ENCODE data around the gene EPHX1.
"Not testable (repeated sequence)": the region's sequence is repeated elsewhere in the genome, so short reads cannot be mapped to it uniquely, and the experiment has no call there.

The EPHX1 gene

GRCh38 chr1:225882694-225883615 lies 73.0 kb downstream of the EPHX1 start:
- DNase-seq (ENCODE audit: extremely low read depth, low read depth), result no peak
- no peak for TF ChIP-seq CTCF (IDR thresholded peaks at IDR 0.05; ENCODE audit: low read depth, low read length, missing control alignments)
- peak overlapping the region; percentile 62 for H3K4me3 ChIP-seq (replicated peaks; ENCODE audit: low read depth, low read length)

DNA sequence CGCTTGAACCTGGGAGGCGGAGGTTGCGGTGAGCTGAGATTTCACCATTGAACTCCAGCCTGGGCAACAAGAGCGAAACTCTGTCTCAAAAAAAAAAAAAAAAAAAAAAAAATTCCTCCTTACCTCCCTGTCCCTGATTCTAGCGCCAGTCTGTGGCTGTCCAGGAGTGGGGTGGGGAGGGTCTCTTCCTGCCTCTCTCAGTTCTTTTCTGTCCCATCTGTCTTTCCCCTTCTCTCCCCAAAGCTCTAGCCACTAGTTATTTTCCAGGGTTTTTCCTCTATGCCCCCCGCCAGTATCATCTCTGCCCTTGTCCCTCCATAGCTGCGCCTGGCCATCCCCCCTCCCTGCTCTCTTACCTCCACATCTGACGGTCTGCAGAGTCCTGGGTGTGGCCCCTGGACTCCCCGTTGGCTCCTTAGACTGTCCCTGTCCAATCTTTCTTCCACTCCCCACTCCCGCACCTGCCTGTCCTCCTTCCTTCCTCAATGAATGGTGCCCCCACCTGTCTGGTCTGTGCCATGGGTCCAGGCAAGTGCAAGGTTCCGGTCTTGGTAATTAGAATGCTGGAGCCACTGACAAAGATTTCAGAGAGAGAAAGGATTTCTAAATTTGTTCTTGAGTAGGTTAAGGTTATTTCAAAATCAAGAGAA lies 73.8 kb downstream of the EPHX1 start:
- no peak overlapping the region for H3K4me3 ChIP-seq (replicated peaks; ENCODE audit: low read depth, low read length)
- TF ChIP-seq CTCF (IDR thresholded peaks at IDR 0.05; ENCODE audit: low read depth, low read length, missing control alignments), result no peak

GRCh38 chr1:225885336-225885735 lies 75.4 kb downstream of the EPHX1 start:
- no peak for DNase-seq (ENCODE audit: extremely low read depth, low read depth)
- H3K4me3 ChIP-seq (replicated peaks; ENCODE audit: low read depth, low read length), result no peak overlapping the region
- no peak for TF ChIP-seq CTCF (IDR thresholded peaks at IDR 0.05; ENCODE audit: low read depth, low read length, missing control alignments)

More for the DNA sequence above, 73.8 kb downstream of the EPHX1 start:
- DNase-seq (ENCODE audit: extremely low read depth, low read depth), result no peak

DNA sequence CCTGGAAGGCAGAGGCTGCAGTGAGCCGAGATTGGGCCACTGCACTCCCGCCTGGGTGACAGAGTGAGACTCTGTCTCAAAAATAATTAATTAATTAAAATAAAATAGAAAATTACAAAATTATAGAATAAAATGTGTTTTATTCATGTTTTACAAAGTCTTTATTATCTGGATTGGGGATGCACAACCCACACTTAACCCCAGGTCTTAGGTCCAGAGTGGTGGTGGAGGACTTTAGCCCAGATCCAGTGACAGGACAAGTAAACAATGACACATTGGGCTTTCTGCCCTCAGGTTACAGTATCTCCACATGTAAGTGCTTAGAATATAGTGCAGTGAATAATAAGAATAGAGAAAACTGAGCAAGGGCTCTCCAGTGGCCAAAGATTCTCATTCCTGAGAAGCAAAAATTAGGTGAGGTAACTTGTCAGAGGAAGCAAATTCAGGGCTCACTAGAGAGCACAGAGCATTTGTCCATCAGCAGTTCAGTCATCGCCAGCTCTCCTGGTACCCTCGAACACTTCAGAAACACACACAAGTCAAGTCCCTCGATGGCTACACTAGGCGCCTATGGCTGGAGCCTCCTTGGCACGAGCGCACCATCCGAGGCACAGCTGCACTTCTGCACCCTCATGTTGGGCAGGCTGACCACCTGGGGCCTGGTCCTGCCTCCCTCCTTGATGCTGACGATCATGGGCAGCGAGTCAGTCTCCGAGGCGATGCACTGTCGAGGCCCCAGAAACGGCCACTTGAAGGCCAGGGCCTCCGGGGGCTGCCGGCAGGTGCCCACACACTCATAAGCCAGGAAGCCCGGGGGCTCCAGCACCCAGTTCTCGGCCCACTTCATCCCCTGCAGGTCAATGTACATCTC lies 76.5 kb downstream of the EPHX1 start:
- DNase-seq (ENCODE audit: extremely low read depth, low read depth), result no peak
- no peak overlapping the region for H3K4me3 ChIP-seq (replicated peaks; ENCODE audit: low read depth, low read length)
- no peak for TF ChIP-seq CTCF (IDR thresholded peaks at IDR 0.05; ENCODE audit: low read depth, low read length, missing control alignments)

DNA sequence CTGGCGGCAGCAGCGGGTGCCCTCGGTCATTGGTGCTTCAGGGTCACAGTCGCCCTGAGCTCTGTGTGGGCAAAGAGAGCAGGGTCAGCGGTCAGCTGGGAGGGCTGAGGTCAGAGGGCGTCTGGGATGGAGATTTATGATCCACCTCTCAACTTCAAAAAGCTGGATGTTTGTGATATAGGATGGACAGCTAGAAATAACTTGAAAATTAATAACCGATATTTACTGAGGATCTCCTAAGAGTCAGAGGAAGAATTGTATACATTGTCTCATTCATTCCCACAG lies 77.0 kb downstream of the EPHX1 start:
- TF ChIP-seq CTCF (IDR thresholded peaks at IDR 0.05; ENCODE audit: low read depth, low read length, missing control alignments), result no peak
- no peak overlapping the region for H3K4me3 ChIP-seq (replicated peaks; ENCODE audit: low read depth, low read length)
- no peak for DNase-seq (ENCODE audit: extremely low read depth, low read depth)

DNA sequence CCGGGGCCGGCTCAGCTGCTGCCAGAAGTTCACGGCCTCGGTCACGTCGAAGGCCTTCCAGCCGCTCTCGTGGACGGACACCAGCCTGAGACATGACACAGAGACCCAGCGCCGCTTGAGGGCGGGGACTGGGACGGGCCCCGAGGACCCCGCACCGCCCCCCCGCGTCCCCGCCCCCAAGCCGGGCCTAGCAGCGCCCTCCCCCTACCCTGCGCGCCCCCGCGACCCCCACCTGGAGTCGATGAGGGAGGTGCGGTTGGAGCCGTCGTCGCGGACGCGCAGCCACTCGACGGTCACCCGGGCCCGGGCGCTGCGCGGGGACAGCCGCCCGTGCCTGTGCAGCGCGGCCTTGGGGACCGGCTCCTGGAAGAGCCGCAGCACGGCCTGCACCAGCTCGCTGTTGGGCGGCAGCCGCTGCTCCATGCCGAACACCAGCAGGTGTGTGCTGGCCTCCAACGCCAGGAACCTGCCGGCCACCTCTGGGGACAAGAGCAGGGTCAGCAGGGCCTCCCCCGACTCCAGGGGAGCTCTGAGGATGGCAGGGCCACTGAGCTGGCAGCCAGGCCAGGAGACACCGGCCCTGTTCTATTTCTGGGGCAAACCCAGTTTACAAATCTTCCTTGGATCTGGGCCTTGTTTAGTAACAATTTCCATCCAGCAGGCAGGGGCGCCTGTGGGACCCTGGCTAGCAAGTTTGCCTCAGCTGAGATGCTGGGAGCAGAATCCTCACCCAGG lies 77.8 kb downstream of the EPHX1 start:
- not testable (repeated sequence) for DNase-seq (ENCODE audit: extremely low read depth, low read depth); H3K4me3 ChIP-seq (replicated peaks; ENCODE audit: low read depth, low read length)

Measured in HFF-Myc (cell line).